Pancreas (tissue), 10 donors: Measurements from ENCODE around the gene SERGEF. TPM values are rescaled to one million over a fixed set of nuclear protein-coding genes. Genes with fewer than 3 reads are reported as not detected.

Source experiments
- ATAC-seq, 4 donors: fragments of 200-7000 bp; cut with Tn5 transposase; one replicate each; pipeline versions ENCODE4 v1.8.0 to v1.9.1; 2020; ENCODE audit warnings: mild to moderate bottlenecking in 4 of 4, moderate library complexity in 4 of 4
- DNase-seq, 6 donors: peaks; one replicate each; pipeline ENCODE4 v3.0.0-alpha.2; 2020
- FAIRE-seq: peaks from 2 replicates; lab custom pipeline; 2012; peaks lifted over from hg19 to GRCh38; lab: Jason Lieb, UNC
- H3K27ac ChIP-seq, 4 donors: fragments of 200-600 bp; sonication (generic); 1 replicate in 3 of 4; 2 replicates in 1 of 4; pipeline versions ENCODE4 v1.5.0 to v1.8.0; 2020
- H3K27me3 ChIP-seq, 4 donors: fragments of 200-600 bp; one replicate each; pipeline ENCODE4 v1.8.0; 2021
- H3K36me3 ChIP-seq, 3 donors: fragments of 200-600 bp; sonication (generic) in 1 of 3; one replicate each; pipeline versions ENCODE4 v1.5.0 to v1.8.0; 2020 to 2021
- H3K4me1 ChIP-seq, 3 donors: fragments of 200-600 bp; one replicate each; pipeline ENCODE4 v1.8.0; 2021
- H3K4me3 ChIP-seq, 4 donors: fragments of 200-600 bp; sonication (generic) in 2 of 4; one replicate each; pipeline versions ENCODE4 v1.5.0 to v1.8.0; 2020 to 2021
- H3K9me3 ChIP-seq, 4 donors: fragments of 200-600 bp; one replicate each; pipeline ENCODE4 v1.8.0; 2021
- CTCF ChIP-seq, 4 donors: fragments of 200-600 bp; sonication (generic) in 3 of 4; IDR thresholded peaks; one replicate each; pipeline versions ENCODE4 v1.5.0 to v1.8.0; 2021; ENCODE audit warnings: antibody characterized with exemption in 4 of 4
- WGBS, 2 donors: extraction: QIAGEN DNeasy Blood & Tissue Kit; methylation state at CpG; one replicate each; pipeline ENCODE4 v1.1.7; 2013; 5-methylcytosine and 5-hydroxymethylcytosine counted together
- intact Hi-C, 3 donors: fragments of 100-400 bp; cut with DNase I; formaldehyde crosslinking; loops; one replicate each; pipeline versions ENCODE4 v1.11.1 to v1.14.2; 2022
- polyA plus RNA-seq, 2 donors: library from polyadenylated mRNA; stranded (reverse); fragments of 200-250 nt; gene quantifications; one replicate each; pipeline ENCODE4 v1.2.3, GENCODE V29; 2013
- total RNA-seq, 6 donors: library from RNA; stranded (reverse); fragmentation: NEBNext Ultra II Directional in 4 of 6; extraction: Animal tissue kit (Norgen Biotek cat#: 25700) in 4 of 6; gene quantifications; one replicate each; pipeline versions ENCODE4 v1.2.1 to v1.2.4, GENCODE V29; 2021 to 2023
- donor health status: healthy with polysubstance abuse.
- donor health status: DM: no; HTN: no; CAD: no; lungs with moderate emphysema.
- donor health status: DM: no; HTN: no; CAD: no.
- donor health status: control.
- donor health status: control.
- donor health status: Bipolar disorder and iron deficiency.
- donor health status: DM: yes; HTN: yes; CAD: no.
- donor health status: DM: no; HTN: no; CAD: no.
- donor health status: DM: no; HTN: no; CAD: no.
- donor health status: DM: yes; HTN: yes; CAD: no.

The SERGEF gene
- total and polyA plus RNA-seq, 8 donors = 17.8 to 101 (median 24.5) TPM

- no peaks in the 10 kb centered on the region for H3K9me3 ChIP-seq
- H3K27ac ChIP-seq = no peak overlapping the region
- H3K4me1 ChIP-seq = no peaks in the 10 kb centered on the region
- ATAC-seq (no peak), FAIRE-seq (no peak), DNase-seq (no peak)
- no peaks in the 10 kb centered on the region for H3K27me3 ChIP-seq
- H3K4me3 ChIP-seq = no peak overlapping the region
- TF ChIP-seq CTCF (IDR thresholded peaks at IDR 0.05) = no peak
- no peaks in the 10 kb centered on the region for H3K36me3 ChIP-seq
- intact Hi-C loops = no loop called here
Measured at GRCh38 chr11:18019650-18020049, 6.8 kb upstream of the SERGEF start.

- Histone ChIP-seq H3K9me3 (no peaks in the 10 kb centered on the region), H3K27me3 (no peaks in the 10 kb centered on the region), H3K36me3 (no peaks in the 10 kb centered on the region), H3K4me1 (peaks cover 0 to 8% (median 0%) of the 10 kb centered on the region in 3 donors), H3K4me3 (no peak overlapping the region), H3K27ac (no peak overlapping the region)
- no peak for TF ChIP-seq CTCF (IDR thresholded peaks at IDR 0.05)
- intact Hi-C loops = no loop called here
- DNase-seq (no peak), ATAC-seq (no peak), FAIRE-seq (no peak)
- WGBS, 2 donors = 87 to 89% methylated on average over 2 of the region's 2 CpGs
Measured at GRCh38 chr11:18016789-18017188, 3.9 kb upstream of the SERGEF start.

GRCh38 chr11:18014876-18015275, 2.0 kb upstream of the SERGEF start:
- Histone ChIP-seq H3K4me1 (peaks cover 0 to 11% (median 0%) of the 10 kb centered on the region in 3 donors), H3K27ac (no peak overlapping the region), H3K27me3 (no peaks in the 10 kb centered on the region), H3K9me3 (no peaks in the 10 kb centered on the region), H3K4me3 (no peak overlapping the region), H3K36me3 (no peaks in the 10 kb centered on the region)
- FAIRE-seq (no peak), DNase-seq (no peak), ATAC-seq (no peak)
- intact Hi-C loops = no loop called here
- no peak for TF ChIP-seq CTCF (IDR thresholded peaks at IDR 0.05)

GRCh38 chr11:18013790-18014507, 1.1 kb upstream of the SERGEF start:
- DNase-seq (peak in 1 of 6 donors; percentile 14), ATAC-seq (peak in 2 of 4 donors; percentile 2), FAIRE-seq (no peak)
- Histone ChIP-seq H3K4me3 (peak overlapping the region; percentile 54 to 92 (median 74)), H3K27me3 (no peaks in the 10 kb centered on the region), H3K27ac (peak overlapping the region; percentile 77 to 88 (median 86)), H3K4me1 (peaks cover 0 to 11% (median 0%) of the 10 kb centered on the region in 3 donors), H3K36me3 (no peaks in the 10 kb centered on the region), H3K9me3 (no peaks in the 10 kb centered on the region)
- TF ChIP-seq CTCF (IDR thresholded peaks at IDR 0.05) = no peak
- 17 to 19% methylated on average over 11 of the region's 11 CpGs for WGBS, 2 donors
- intact Hi-C loops = no loop called here
